Measurements from ENCODE around the gene YBEY.

The YBEY gene

DNA sequence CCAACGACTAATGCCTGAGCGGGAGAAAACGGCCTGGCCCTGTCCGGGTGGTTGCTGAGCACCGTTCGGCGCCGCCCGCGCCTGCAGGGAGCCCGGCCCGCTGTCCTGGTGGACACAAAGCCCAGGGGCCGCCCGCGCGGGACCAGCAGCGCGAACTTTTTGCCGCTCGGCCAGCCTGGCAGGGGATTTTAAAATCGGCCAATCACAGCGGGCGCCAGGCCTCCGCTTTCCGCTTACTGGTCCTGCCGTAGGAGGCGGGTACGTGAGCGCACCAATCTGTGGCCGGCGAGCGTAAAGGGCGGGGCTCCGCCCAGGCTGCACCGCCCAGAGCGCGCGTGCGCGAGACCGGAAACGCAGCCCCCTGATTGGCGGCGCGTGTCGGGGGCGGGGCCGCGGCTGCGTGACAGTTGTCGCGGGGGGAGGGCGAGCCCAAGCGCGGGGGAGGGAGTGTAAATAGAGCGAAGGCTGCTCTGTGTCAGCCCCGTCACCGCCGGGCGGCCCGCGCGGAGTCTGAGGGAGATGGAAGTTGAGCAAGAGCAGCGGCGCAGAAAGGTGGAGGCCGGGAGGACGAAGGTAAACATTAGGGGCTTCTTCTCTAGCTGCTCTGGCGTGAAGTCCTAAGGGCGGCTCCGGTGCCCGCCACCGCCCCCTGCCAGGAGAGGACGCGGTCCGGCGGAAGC is 37.7 kb downstream of the YBEY start, which contains the start of the genes C21orf58 and PCNT (continued):
- TF ChIP-seq, protein P1, sequence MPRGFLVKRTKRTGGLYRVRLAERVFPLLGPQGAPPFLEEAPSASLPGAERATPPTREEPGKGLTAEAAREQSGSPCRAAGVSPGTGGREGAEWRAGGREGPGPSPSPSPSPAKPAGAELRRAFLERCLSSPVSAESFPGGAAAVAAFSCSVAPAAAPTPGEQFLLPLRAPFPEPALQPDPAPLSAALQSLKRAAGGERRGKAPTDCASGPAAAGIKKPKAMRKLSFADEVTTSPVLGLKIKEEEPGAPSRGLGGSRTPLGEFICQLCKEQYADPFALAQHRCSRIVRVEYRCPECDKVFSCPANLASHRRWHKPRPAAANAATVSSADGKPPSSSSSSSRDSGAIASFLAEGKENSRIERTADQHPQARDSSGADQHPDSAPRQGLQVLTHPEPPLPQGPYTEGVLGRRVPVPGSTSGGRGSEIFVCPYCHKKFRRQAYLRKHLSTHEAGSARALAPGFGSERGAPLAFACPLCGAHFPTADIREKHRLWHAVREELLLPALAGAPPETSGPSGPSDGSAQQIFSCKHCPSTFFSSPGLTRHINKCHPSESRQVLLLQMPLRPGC (tag by site-specific recombination; IDR thresholded peaks at IDR 0.05): peak; percentile 78
- TF ChIP-seq ZNF174 (tag by site-specific recombination; IDR thresholded peaks at IDR 0.05) (no peak), ZBTB8A (tag by site-specific recombination; IDR thresholded peaks at IDR 0.05) (peak; percentile 79), ZSCAN30 (tag by site-specific recombination; IDR thresholded peaks at IDR 0.05) (peak; percentile 71), ZNF658 (tag by site-specific recombination; IDR thresholded peaks at IDR 0.05) (no peak), ZNF404 (tag by site-specific recombination; IDR thresholded peaks at IDR 0.05) (no peak), ZNF274 (IDR thresholded peaks at IDR 0.05; ENCODE audit: low read length) (no peak), ZNF274 (tag by site-specific recombination; IDR thresholded peaks at IDR 0.05; ENCODE audit: borderline replicate concordance) (no peak), BCL11B (tag by site-specific recombination; IDR thresholded peaks at IDR 0.05; ENCODE audit: low read depth) (no peak), ZNF366 (tag by site-specific recombination; conservative IDR thresholded peaks at IDR 0.05) (no peak), ZNF391 (tag by site-specific recombination; IDR thresholded peaks at IDR 0.05; ENCODE audit: borderline replicate concordance, low read depth) (no peak), ZNF701 (tag by site-specific recombination; IDR thresholded peaks at IDR 0.05) (no peak), ZNF362 (tag by site-specific recombination; IDR thresholded peaks at IDR 0.05) (peak; percentile 75; the same call in 1 of the 2 replicates), ZNF341 (tag by site-specific recombination; IDR thresholded peaks at IDR 0.05; ENCODE audit: low read depth) (peak; percentile 83), OVOL3 (tag by site-specific recombination; IDR thresholded peaks at IDR 0.05) (no peak; the same call in 1 of the 2 replicates), ZFP3 (tag by site-specific recombination; IDR thresholded peaks at IDR 0.05; ENCODE audit: low read depth) (no peak), ZNF654 (tag by site-specific recombination; IDR thresholded peaks at IDR 0.05; ENCODE audit: low read depth) (no peak), ZNF175 (tag by site-specific recombination; IDR thresholded peaks at IDR 0.05) (no peak), KLF8 (tag by site-specific recombination; IDR thresholded peaks at IDR 0.05) (peak; percentile 97)
- TF ChIP-seq, protein P2, sequence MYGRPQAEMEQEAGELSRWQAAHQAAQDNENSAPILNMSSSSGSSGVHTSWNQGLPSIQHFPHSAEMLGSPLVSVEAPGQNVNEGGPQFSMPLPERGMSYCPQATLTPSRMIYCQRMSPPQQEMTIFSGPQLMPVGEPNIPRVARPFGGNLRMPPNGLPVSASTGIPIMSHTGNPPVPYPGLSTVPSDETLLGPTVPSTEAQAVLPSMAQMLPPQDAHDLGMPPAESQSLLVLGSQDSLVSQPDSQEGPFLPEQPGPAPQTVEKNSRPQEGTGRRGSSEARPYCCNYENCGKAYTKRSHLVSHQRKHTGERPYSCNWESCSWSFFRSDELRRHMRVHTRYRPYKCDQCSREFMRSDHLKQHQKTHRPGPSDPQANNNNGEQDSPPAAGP (tag by site-specific recombination; IDR thresholded peaks at IDR 0.05): peak; percentile 85
- TF ChIP-seq, protein P3, sequence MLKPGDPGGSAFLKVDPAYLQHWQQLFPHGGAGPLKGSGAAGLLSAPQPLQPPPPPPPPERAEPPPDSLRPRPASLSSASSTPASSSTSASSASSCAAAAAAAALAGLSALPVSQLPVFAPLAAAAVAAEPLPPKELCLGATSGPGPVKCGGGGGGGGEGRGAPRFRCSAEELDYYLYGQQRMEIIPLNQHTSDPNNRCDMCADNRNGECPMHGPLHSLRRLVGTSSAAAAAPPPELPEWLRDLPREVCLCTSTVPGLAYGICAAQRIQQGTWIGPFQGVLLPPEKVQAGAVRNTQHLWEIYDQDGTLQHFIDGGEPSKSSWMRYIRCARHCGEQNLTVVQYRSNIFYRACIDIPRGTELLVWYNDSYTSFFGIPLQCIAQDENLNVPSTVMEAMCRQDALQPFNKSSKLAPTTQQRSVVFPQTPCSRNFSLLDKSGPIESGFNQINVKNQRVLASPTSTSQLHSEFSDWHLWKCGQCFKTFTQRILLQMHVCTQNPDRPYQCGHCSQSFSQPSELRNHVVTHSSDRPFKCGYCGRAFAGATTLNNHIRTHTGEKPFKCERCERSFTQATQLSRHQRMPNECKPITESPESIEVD (tag by site-specific recombination; IDR thresholded peaks at IDR 0.05): no peak
- TF ChIP-seq, protein P4, sequence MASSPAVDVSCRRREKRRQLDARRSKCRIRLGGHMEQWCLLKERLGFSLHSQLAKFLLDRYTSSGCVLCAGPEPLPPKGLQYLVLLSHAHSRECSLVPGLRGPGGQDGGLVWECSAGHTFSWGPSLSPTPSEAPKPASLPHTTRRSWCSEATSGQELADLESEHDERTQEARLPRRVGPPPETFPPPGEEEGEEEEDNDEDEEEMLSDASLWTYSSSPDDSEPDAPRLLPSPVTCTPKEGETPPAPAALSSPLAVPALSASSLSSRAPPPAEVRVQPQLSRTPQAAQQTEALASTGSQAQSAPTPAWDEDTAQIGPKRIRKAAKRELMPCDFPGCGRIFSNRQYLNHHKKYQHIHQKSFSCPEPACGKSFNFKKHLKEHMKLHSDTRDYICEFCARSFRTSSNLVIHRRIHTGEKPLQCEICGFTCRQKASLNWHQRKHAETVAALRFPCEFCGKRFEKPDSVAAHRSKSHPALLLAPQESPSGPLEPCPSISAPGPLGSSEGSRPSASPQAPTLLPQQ (tag by site-specific recombination; IDR thresholded peaks at IDR 0.05): peak; percentile 13; the same call in 1 of the 2 replicates
- TF ChIP-seq, protein P5, sequence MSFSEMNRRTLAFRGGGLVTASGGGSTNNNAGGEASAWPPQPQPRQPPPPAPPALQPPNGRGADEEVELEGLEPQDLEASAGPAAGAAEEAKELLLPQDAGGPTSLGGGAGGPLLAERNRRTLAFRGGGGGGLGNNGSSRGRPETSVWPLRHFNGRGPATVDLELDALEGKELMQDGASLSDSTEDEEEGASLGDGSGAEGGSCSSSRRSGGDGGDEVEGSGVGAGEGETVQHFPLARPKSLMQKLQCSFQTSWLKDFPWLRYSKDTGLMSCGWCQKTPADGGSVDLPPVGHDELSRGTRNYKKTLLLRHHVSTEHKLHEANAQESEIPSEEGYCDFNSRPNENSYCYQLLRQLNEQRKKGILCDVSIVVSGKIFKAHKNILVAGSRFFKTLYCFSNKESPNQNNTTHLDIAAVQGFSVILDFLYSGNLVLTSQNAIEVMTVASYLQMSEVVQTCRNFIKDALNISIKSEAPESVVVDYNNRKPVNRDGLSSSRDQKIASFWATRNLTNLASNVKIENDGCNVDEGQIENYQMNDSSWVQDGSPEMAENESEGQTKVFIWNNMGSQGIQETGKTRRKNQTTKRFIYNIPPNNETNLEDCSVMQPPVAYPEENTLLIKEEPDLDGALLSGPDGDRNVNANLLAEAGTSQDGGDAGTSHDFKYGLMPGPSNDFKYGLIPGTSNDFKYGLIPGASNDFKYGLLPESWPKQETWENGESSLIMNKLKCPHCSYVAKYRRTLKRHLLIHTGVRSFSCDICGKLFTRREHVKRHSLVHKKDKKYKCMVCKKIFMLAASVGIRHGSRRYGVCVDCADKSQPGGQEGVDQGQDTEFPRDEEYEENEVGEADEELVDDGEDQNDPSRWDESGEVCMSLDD (tag by site-specific recombination; IDR thresholded peaks at IDR 0.05): no peak
- TF ChIP-seq, protein P6, sequence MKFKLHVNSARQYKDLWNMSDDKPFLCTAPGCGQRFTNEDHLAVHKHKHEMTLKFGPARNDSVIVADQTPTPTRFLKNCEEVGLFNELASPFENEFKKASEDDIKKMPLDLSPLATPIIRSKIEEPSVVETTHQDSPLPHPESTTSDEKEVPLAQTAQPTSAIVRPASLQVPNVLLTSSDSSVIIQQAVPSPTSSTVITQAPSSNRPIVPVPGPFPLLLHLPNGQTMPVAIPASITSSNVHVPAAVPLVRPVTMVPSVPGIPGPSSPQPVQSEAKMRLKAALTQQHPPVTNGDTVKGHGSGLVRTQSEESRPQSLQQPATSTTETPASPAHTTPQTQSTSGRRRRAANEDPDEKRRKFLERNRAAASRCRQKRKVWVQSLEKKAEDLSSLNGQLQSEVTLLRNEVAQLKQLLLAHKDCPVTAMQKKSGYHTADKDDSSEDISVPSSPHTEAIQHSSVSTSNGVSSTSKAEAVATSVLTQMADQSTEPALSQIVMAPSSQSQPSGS (tag by site-specific recombination; IDR thresholded peaks at IDR 0.05; ENCODE audit: low read depth): no peak
- TF ChIP-seq, protein P7, sequence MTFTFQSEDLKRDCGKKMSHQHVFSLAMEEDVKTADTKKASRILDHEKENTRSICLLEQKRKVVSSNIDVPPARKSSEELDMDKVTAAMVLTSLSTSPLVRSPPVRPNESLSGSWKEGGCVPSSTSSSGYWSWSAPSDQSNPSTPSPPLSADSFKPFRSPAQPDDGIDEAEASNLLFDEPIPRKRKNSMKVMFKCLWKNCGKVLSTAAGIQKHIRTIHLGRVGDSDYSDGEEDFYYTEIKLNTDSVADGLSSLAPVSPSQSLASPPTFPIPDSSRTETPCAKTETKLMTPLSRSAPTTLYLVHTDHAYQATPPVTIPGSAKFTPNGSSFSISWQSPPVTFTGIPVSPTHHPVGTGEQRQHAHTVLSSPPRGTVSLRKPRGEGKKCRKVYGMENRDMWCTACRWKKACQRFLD (tag by site-specific recombination; IDR thresholded peaks at IDR 0.05): 0 out of 2 replicates have a peak, but pooled peaks have one; percentile 30
